Neural cell (in vitro differentiated cells): ENCODE data around the gene FARP2. TPM values are rescaled to one million over a fixed set of nuclear protein-coding genes. Genes with fewer than 3 reads are reported as not detected.

Experiments
- H2AFZ ChIP-seq: fragments of 200-600, 300-800 bp; sonication (generic), shearing (Covaris generic); 2 replicates; pipeline ENCODE4 v1.6.0; 2014; ENCODE audit warnings: low read depth, mild to moderate bottlenecking, antibody characterized with exemption, low read length, moderate library complexity
- H3F3A ChIP-seq: fragments of 200-600 bp; shearing (Covaris generic); 2 replicates; pipeline ENCODE4 v1.6.1; 2016; ENCODE audit warnings: mild to moderate bottlenecking, moderate library complexity, mixed read lengths, antibody characterized with exemption, low read length; ENCODE audit not compliant: insufficient read depth, poor library complexity, severe bottlenecking
- H3K27ac ChIP-seq: fragments of 200-600, 300-800 bp; sonication (generic), shearing (Covaris generic); 2 replicates; pipeline ENCODE4 v1.5.1; 2014; ENCODE audit warnings: mild to moderate bottlenecking, low read length, moderate library complexity
- H3K27me3 ChIP-seq: fragments of 300-800, 200-600 bp; sonication (generic), shearing (Covaris generic); 2 replicates; pipeline ENCODE4 v1.6.0; 2014; ENCODE audit warnings: mild to moderate bottlenecking, low read depth, low read length, moderate library complexity; ENCODE audit not compliant: insufficient read depth
- H3K36me3 ChIP-seq: fragments of 300-800, 200-600 bp; sonication (generic), shearing (Covaris generic); 2 replicates; pipeline ENCODE4 v1.5.1; 2014; ENCODE audit warnings: mild to moderate bottlenecking, antibody characterized with exemption, low read length, moderate library complexity; ENCODE audit not compliant: insufficient read depth
- H3K4me2 ChIP-seq: fragments of 300-800, 200-600 bp; sonication (generic), shearing (Covaris generic); 2 replicates; pipeline ENCODE4 v1.6.0; 2014; ENCODE audit warnings: mild to moderate bottlenecking, low read length
- H3K4me3 ChIP-seq: fragments of 300-800, 200-600 bp; sonication (generic), shearing (Covaris generic); 2 replicates; pipeline ENCODE4 v1.5.1; 2014; ENCODE audit warnings: mild to moderate bottlenecking, low read length, moderate library complexity
- H3K79me2 ChIP-seq: fragments of 200-600 bp; shearing (Covaris generic); replicated peaks from 2 replicates; pipeline ENCODE4 v1.6.0; 2014; ENCODE audit warnings: mild to moderate bottlenecking, low read length, moderate library complexity; ENCODE audit not compliant: insufficient read depth
- H3K9ac ChIP-seq: fragments of 300-800, 200-600 bp; sonication (generic), shearing (Covaris generic); 2 replicates; pipeline ENCODE4 v1.6.1; 2016; ENCODE audit warnings: mild to moderate bottlenecking, low read length, mixed read lengths
- H3K9me2 ChIP-seq: fragments of 200-600 bp; shearing (Covaris generic); 2 replicates; pipeline ENCODE4 v1.6.1; 2016; ENCODE audit warnings: mild to moderate bottlenecking, low read length, mixed read lengths; ENCODE audit not compliant: insufficient read depth
- H3K9me3 ChIP-seq: fragments of 200-600, 300-800 bp; sonication (generic), shearing (Covaris generic); 2 replicates; pipeline ENCODE4 v1.6.1; 2016; ENCODE audit warnings: mild to moderate bottlenecking, mixed run types, low read length, moderate library complexity, mixed read lengths
- H4K20me1 ChIP-seq: fragments of 200-600 bp; shearing (Covaris generic); 2 replicates; pipeline ENCODE4 v1.6.1; 2016; ENCODE audit warnings: mild to moderate bottlenecking, mixed run types; ENCODE audit not compliant: insufficient read depth
- EP300 ChIP-seq: fragments of 450-650 bp; conservative IDR thresholded peaks from 2 replicates; pipeline ENCODE4 v1.6.1; 2014; ENCODE audit warnings: antibody characterized with exemption, mild to moderate bottlenecking, moderate library complexity; ENCODE audit not compliant: poor library complexity, severe bottlenecking
- EZH2 ChIP-seq: fragments of 200-600, 300-800 bp; shearing (Covaris generic), sonication (generic); IDR thresholded peaks from 2 replicates; pipeline ENCODE4 v1.6.1; 2014; ENCODE audit warnings: antibody characterized with exemption, low read length, borderline replicate concordance, mild to moderate bottlenecking; ENCODE audit not compliant: insufficient read depth, poor library complexity, severe bottlenecking
- MXI1 ChIP-seq: fragments of 450-650 bp; conservative IDR thresholded peaks from 2 replicates; pipeline ENCODE4 v1.6.1; 2014; ENCODE audit warnings: antibody characterized with exemption, mild to moderate bottlenecking; ENCODE audit not compliant: poor library complexity, severe bottlenecking
- POLR2AphosphoS5 ChIP-seq: IDR thresholded peaks from 2 replicates; pipeline ENCODE4 v1.6.1; 2012
- RAD21 ChIP-seq: fragments of 450-650 bp; conservative IDR thresholded peaks from 2 replicates; pipeline ENCODE4 v1.6.1; 2014; ENCODE audit warnings: antibody characterized with exemption, mild to moderate bottlenecking, moderate library complexity
- SMC3 ChIP-seq: fragments of 450-650 bp; conservative IDR thresholded peaks from 2 replicates; pipeline ENCODE4 v1.6.1; 2014; ENCODE audit warnings: antibody characterized with exemption, mild to moderate bottlenecking, moderate library complexity; ENCODE audit not compliant: poor library complexity
- TAF1 ChIP-seq: IDR thresholded peaks from 2 replicates; pipeline ENCODE4 v1.6.1; 2012; ENCODE audit warnings: low read depth
- polyA plus RNA-seq: library from polyadenylated mRNA; depleted of rRNA; stranded (reverse); fragments of >200 nt; gene quantifications from 2 replicates; pipeline ENCODE4 v1.2.3, GENCODE V29; 2014
- TF ChIP-seq, protein P1 (sequence below): IDR thresholded peaks from 2 replicates; pipeline ENCODE4 v1.6.1; 2012; ENCODE audit warnings: borderline replicate concordance
- TF ChIP-seq, protein P2 (sequence below): fragments of 450-650 bp; IDR thresholded peaks from 2 replicates; pipeline ENCODE4 v1.5.1; 2014; ENCODE audit warnings: antibody characterized with exemption, mild to moderate bottlenecking, moderate library complexity; ENCODE audit not compliant: poor library complexity, severe bottlenecking

The FARP2 gene
- polyA plus RNA-seq, 1 donor from 2014 or later = 13.3 TPM

DNA sequence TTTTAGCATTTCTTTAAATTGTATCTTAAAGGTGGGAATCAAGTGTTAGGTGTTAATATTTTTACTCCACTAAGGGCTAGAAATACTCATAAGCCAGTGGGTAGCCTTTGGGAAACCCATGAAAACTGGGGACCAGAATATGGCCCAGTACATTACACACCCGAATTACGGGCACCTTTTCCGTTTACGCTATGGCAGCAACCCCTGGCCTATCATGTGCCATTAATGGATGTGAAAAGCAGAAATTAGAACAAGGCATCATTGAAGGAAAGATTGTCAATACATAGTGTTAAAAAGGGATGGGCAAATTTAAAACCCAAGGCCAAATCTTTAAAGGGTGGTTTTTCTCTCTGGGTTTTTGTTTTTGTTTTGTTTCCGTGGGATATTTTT, 781 bp downstream of the FARP2 start:
- Histone ChIP-seq H2AFZ (no peak overlapping the region), H3F3A (no peaks in the 10 kb centered on the region), H3K9me2 (no peaks in the 10 kb centered on the region), H3K27ac (no peak overlapping the region), H3K9ac (peak overlapping the region; percentile 64), H3K27me3 (no peaks in the 10 kb centered on the region), H3K79me2 (peaks cover 34% of the 10 kb centered on the region), H3K9me3 (no peaks in the 10 kb centered on the region), H4K20me1 (no peaks in the 10 kb centered on the region), H3K36me3 (peaks cover 5% of the 10 kb centered on the region), H3K4me2 (peak overlapping the region; percentile 60), H3K4me3 (peak overlapping the region; percentile 87)
- TF ChIP-seq MXI1 (no peak), EP300 (no peak), RAD21 (no peak), EZH2 (no peak), TAF1 (no peak), POLR2AphosphoS5 (no peak), SMC3 (no peak)
- TF ChIP-seq, protein P1, sequence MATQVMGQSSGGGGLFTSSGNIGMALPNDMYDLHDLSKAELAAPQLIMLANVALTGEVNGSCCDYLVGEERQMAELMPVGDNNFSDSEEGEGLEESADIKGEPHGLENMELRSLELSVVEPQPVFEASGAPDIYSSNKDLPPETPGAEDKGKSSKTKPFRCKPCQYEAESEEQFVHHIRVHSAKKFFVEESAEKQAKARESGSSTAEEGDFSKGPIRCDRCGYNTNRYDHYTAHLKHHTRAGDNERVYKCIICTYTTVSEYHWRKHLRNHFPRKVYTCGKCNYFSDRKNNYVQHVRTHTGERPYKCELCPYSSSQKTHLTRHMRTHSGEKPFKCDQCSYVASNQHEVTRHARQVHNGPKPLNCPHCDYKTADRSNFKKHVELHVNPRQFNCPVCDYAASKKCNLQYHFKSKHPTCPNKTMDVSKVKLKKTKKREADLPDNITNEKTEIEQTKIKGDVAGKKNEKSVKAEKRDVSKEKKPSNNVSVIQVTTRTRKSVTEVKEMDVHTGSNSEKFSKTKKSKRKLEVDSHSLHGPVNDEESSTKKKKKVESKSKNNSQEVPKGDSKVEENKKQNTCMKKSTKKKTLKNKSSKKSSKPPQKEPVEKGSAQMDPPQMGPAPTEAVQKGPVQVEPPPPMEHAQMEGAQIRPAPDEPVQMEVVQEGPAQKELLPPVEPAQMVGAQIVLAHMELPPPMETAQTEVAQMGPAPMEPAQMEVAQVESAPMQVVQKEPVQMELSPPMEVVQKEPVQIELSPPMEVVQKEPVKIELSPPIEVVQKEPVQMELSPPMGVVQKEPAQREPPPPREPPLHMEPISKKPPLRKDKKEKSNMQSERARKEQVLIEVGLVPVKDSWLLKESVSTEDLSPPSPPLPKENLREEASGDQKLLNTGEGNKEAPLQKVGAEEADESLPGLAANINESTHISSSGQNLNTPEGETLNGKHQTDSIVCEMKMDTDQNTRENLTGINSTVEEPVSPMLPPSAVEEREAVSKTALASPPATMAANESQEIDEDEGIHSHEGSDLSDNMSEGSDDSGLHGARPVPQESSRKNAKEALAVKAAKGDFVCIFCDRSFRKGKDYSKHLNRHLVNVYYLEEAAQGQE = no peak
- TF ChIP-seq, protein P2, sequence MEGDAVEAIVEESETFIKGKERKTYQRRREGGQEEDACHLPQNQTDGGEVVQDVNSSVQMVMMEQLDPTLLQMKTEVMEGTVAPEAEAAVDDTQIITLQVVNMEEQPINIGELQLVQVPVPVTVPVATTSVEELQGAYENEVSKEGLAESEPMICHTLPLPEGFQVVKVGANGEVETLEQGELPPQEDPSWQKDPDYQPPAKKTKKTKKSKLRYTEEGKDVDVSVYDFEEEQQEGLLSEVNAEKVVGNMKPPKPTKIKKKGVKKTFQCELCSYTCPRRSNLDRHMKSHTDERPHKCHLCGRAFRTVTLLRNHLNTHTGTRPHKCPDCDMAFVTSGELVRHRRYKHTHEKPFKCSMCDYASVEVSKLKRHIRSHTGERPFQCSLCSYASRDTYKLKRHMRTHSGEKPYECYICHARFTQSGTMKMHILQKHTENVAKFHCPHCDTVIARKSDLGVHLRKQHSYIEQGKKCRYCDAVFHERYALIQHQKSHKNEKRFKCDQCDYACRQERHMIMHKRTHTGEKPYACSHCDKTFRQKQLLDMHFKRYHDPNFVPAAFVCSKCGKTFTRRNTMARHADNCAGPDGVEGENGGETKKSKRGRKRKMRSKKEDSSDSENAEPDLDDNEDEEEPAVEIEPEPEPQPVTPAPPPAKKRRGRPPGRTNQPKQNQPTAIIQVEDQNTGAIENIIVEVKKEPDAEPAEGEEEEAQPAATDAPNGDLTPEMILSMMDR = no peak

DNA sequence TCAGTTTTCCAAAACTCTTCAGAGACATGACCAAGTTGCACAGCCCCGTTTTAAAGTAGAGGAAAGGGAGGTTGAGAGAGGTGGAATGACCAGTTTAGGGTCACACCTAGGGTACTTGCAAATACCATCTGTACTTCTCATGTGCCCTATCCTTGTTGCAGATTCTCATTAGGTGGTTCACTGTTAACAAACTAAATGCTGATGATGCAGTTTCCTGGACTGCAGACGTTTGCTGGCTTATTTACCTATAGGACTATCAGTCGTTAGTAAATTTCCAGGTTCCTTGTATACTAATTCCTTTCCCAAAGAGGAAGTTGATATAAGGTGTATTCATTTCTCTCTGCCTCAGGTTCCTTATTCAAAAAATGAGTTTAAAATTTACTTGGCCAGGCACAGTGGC, 1.4 kb downstream of the FARP2 start:
- Histone ChIP-seq H2AFZ (no peak overlapping the region), H3K9me3 (no peaks in the 10 kb centered on the region), H3K9me2 (no peaks in the 10 kb centered on the region), H3K27ac (no peak overlapping the region), H3K79me2 (peaks cover 34% of the 10 kb centered on the region), H3F3A (no peaks in the 10 kb centered on the region), H3K4me2 (no peak overlapping the region), H3K36me3 (no peaks in the 10 kb centered on the region), H3K4me3 (peak overlapping the region; percentile 87), H3K27me3 (no peaks in the 10 kb centered on the region), H4K20me1 (no peaks in the 10 kb centered on the region), H3K9ac (no peak overlapping the region)
- no peak for TF ChIP-seq RAD21

DNA sequence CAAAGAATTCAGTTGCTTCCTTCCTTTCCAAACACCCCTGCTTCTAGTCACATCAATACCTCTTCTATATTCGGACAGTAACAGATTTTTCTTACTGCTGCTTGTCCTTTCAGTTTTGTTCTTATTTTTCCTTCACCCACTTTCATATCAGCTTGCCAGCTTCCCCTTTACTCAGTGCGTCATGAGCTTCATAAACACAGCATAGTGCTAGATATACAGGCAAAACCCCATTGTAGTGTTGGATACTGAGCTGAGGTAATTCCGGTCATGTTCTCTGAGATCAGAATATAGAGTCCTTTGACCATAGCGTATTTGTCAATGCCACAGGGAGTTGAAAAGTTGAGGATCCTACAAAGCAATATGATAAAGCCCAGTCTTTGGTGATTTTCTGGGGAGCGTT, 2.4 kb downstream of the FARP2 start:
- H3K4me3 ChIP-seq = no peak overlapping the region

More for the DNA sequence above, 2.4 kb downstream of the FARP2 start:
- H3F3A ChIP-seq = no peaks in the 10 kb centered on the region
- no peaks in the 10 kb centered on the region for H3K9me3 ChIP-seq
- H3K4me2 ChIP-seq = no peak overlapping the region
- no peaks in the 10 kb centered on the region for H3K36me3 ChIP-seq
- H4K20me1 ChIP-seq = no peaks in the 10 kb centered on the region
- H3K9me2 ChIP-seq = no peaks in the 10 kb centered on the region
- peaks cover 34% of the 10 kb centered on the region for H3K79me2 ChIP-seq
- H2AFZ ChIP-seq = no peak overlapping the region
- no peaks in the 10 kb centered on the region for H3K27me3 ChIP-seq
- no peak overlapping the region for H3K9ac ChIP-seq
- TF ChIP-seq, protein P2 = no peak
- no peak for TF ChIP-seq POLR2AphosphoS5
- no peak for TF ChIP-seq RAD21
- no peak for TF ChIP-seq TAF1
- no peak for TF ChIP-seq MXI1
- TF ChIP-seq, protein P1 = no peak
- no peak for TF ChIP-seq EP300
- no peak for TF ChIP-seq EZH2
- no peak for TF ChIP-seq SMC3
- no peak overlapping the region for H3K27ac ChIP-seq
